OCI-LY1 (cell line): ENCODE data around the gene KHDC1.
"Not testable (repeated sequence)": the region's sequence is repeated elsewhere in the genome, so short reads cannot be mapped to it uniquely, and the experiment has no call there.

Source experiments
- H2AFZ ChIP-seq: fragments of 200-600 bp; sonication (generic), shearing (Covaris generic); 2 replicates; pipeline ENCODE4 v1.6.0; 2014; ENCODE audit warnings: antibody characterized with exemption, mild to moderate bottlenecking, low read length
- H3F3A ChIP-seq: fragments of 200-600 bp; sonication (generic), shearing (Covaris generic); 2 replicates; pipeline ENCODE4 v1.6.0; 2014; ENCODE audit warnings: mild to moderate bottlenecking, antibody characterized with exemption, low read length, moderate library complexity; ENCODE audit not compliant: insufficient read depth
- H3K27ac ChIP-seq: fragments of 200-600 bp; sonication (generic); 2 replicates; pipeline ENCODE4 v1.5.1; 2014; ENCODE audit warnings: low read length, mixed run types, mild to moderate bottlenecking, low read depth; ENCODE audit not compliant: poor library complexity, severe bottlenecking
- H3K27me3 ChIP-seq: fragments of 200-600 bp; sonication (generic); 2 replicates; pipeline ENCODE4 v1.6.0; 2014; ENCODE audit warnings: antibody characterized with exemption, mild to moderate bottlenecking, low read length, moderate library complexity; ENCODE audit not compliant: insufficient read depth
- H3K36me3 ChIP-seq: fragments of 200-600 bp; sonication (generic); 2 replicates; pipeline ENCODE4 v1.6.1; 2014; ENCODE audit warnings: mild to moderate bottlenecking, antibody characterized with exemption, low read length, moderate library complexity, mixed read lengths; ENCODE audit not compliant: insufficient read depth
- H3K4me1 ChIP-seq: fragments of 200-600 bp; sonication (generic); 2 replicates; pipeline ENCODE4 v1.5.1; 2014; ENCODE audit warnings: mild to moderate bottlenecking, low read length, moderate library complexity; ENCODE audit not compliant: insufficient read depth, severe bottlenecking
- H3K4me2 ChIP-seq: fragments of 200-600 bp; sonication (generic), shearing (Covaris generic); 2 replicates; pipeline ENCODE4 v1.6.1; 2014; ENCODE audit warnings: low read length
- H3K4me3 ChIP-seq: fragments of 200-600 bp; sonication (generic); 2 replicates; pipeline ENCODE4 v1.5.1; 2014; ENCODE audit warnings: low read length, low read depth, mild to moderate bottlenecking, mixed read lengths; ENCODE audit not compliant: poor library complexity, severe bottlenecking
- H3K79me2 ChIP-seq: fragments of 200-600 bp; shearing (Covaris generic); 2 replicates; pipeline ENCODE4 v1.6.1; 2016; ENCODE audit warnings: mixed run types, low read length, mixed read lengths; ENCODE audit not compliant: insufficient read depth
- H3K9ac ChIP-seq: fragments of 200-600 bp; sonication (generic), shearing (Covaris generic); 2 replicates; pipeline ENCODE4 v1.6.1; 2014; ENCODE audit warnings: mild to moderate bottlenecking, low read length, mixed read lengths
- H3K9me2 ChIP-seq: fragments of 200-600 bp; sonication (generic), shearing (Covaris generic); 2 replicates; pipeline ENCODE4 v1.6.1; 2014; ENCODE audit warnings: low read depth, mild to moderate bottlenecking, low read length, mixed read lengths
- H3K9me3 ChIP-seq: fragments of 200-600 bp; shearing (Covaris generic); 2 replicates; pipeline ENCODE4 v1.6.1; 2014; ENCODE audit warnings: low read length, mixed read lengths
- H4K20me1 ChIP-seq: fragments of 200-600 bp; sonication (generic), shearing (Covaris generic); 2 replicates; pipeline ENCODE4 v1.6.0; 2016; ENCODE audit warnings: mild to moderate bottlenecking, low read length; ENCODE audit not compliant: insufficient read depth
- CTCF ChIP-seq: fragments of 200-600 bp; sonication (generic), shearing (Covaris generic); IDR thresholded peaks from 2 replicates; pipeline ENCODE4 v1.5.1; 2017; ENCODE audit warnings: mild to moderate bottlenecking, antibody characterized with exemption, low read length, moderate library complexity, mixed read lengths
- EZH2 ChIP-seq: fragments of 200-600 bp; sonication (generic), shearing (Covaris generic); IDR thresholded peaks from 2 replicates; pipeline ENCODE4 v1.8.0; 2017; ENCODE audit warnings: borderline replicate concordance, mixed run types, mild to moderate bottlenecking, antibody characterized with exemption, low read length, moderate library complexity, mixed read lengths

KHDC1 gene

GRCh38 chr6:73309535-73309784 is 46.5 kb upstream of the KHDC1 start:
- no peaks in the 10 kb centered on the region for H3K9me3 ChIP-seq
- H3K9me2 ChIP-seq: no peaks in the 10 kb centered on the region
- TF ChIP-seq EZH2 (no peak), CTCF (no peak)
- no peaks in the 10 kb centered on the region for H3F3A ChIP-seq
- peak overlapping the region; percentile 87 for H3K4me3 ChIP-seq
- peak overlapping the region; percentile 61 for H3K27ac ChIP-seq
- peak overlapping the region; percentile 97 for H3K9ac ChIP-seq
- peaks cover 31% of the 10 kb centered on the region for H3K4me1 ChIP-seq
- H3K4me2 ChIP-seq: peak overlapping the region; percentile 88
- H3K27me3 ChIP-seq: no peaks in the 10 kb centered on the region
- peak overlapping the region; percentile 60; the same call in 1 of the 2 replicates for H2AFZ ChIP-seq
- H4K20me1 ChIP-seq: no peaks in the 10 kb centered on the region
- H3K36me3 ChIP-seq: no peaks in the 10 kb centered on the region
- H3K79me2 ChIP-seq: peaks cover 32% of the 10 kb centered on the region

- Histone ChIP-seq H3K4me3 (peak overlapping the region; percentile 87), H3K4me1 (peaks cover 36% of the 10 kb centered on the region), H3K27ac (peak overlapping the region; percentile 61), H3K36me3 (no peaks in the 10 kb centered on the region), H4K20me1 (no peaks in the 10 kb centered on the region), H2AFZ (peak overlapping the region; percentile 60; the same call in 1 of the 2 replicates), H3K9me3 (no peaks in the 10 kb centered on the region), H3K9me2 (no peaks in the 10 kb centered on the region), H3F3A (no peaks in the 10 kb centered on the region), H3K4me2 (peak overlapping the region; percentile 88), H3K79me2 (peaks cover 38% of the 10 kb centered on the region), H3K9ac (peak overlapping the region; percentile 97), H3K27me3 (no peaks in the 10 kb centered on the region)
- TF ChIP-seq CTCF (peak; percentile 40; the same call in 1 of the 2 replicates), EZH2 (no peak)
These were observed 45.9 kb upstream of the KHDC1 start for GRCh38 chr6:73308712-73309534.

- H3K9me2 ChIP-seq, H3K9me3 ChIP-seq, H2AFZ ChIP-seq, H3K9ac ChIP-seq, H3F3A ChIP-seq, H3K27me3 ChIP-seq, H3K4me3 ChIP-seq, H4K20me1 ChIP-seq: not testable (repeated sequence)
- H3K4me2 ChIP-seq: 0 out of 2 replicates have a peak overlapping the region, but pooled peaks have one; percentile 5
- H3K27ac ChIP-seq: peak overlapping the region; percentile 38
- H3K4me1 ChIP-seq: peaks cover 38% of the 10 kb centered on the region
- peaks cover 48% of the 10 kb centered on the region for H3K79me2 ChIP-seq
- H3K36me3 ChIP-seq: peaks cover 43% of the 10 kb centered on the region
These were observed 40.8 kb upstream of the KHDC1 start for GRCh38 chr6:73303773-73304172.

- Histone ChIP-seq H3K27ac (no peak overlapping the region), H3K9me2 (no peaks in the 10 kb centered on the region), H3K9me3 (no peaks in the 10 kb centered on the region), H4K20me1 (no peaks in the 10 kb centered on the region), H3K27me3 (no peaks in the 10 kb centered on the region), H3F3A (no peaks in the 10 kb centered on the region), H2AFZ (no peak overlapping the region), H3K4me1 (peaks cover 27% of the 10 kb centered on the region), H3K79me2 (peaks cover 36% of the 10 kb centered on the region), H3K4me2 (no peak overlapping the region), H3K4me3 (no peak overlapping the region), H3K9ac (no peak overlapping the region), H3K36me3 (peaks cover 55% of the 10 kb centered on the region)
- TF ChIP-seq EZH2: no peak
- no peak for TF ChIP-seq CTCF
These were observed 39.3 kb upstream of the KHDC1 start for GRCh38 chr6:73302339-73302738.
